Measurements from ENCODE around the gene MRRF.

MRRF gene

GRCh38 chr9:122264360-122265148, at the start of gene MRRF, which contains the start of gene RBM18:
MRRF (plus strand) TSS chr9:122264882; CDS start chr9:122270892, 6,010 bp downstream.
RBM18 (minus strand) TSS chr9:122264840; CDS start chr9:122261492, 3,348 bp downstream.
- DNase-seq = peak; percentile 87

GRCh38 chr9:122215663-122216062, 49.0 kb upstream of the MRRF start:
- DNase-seq = no peak

GRCh38 chr9:122216138-122216797, 48.4 kb upstream of the MRRF start:
- no peak for DNase-seq

GRCh38 chr9:122216798-122217418, 47.8 kb upstream of the MRRF start:
- no peak for DNase-seq

- DNase-seq = no peak
Observed at GRCh38 chr9:122217640-122218039, 47.0 kb upstream of the MRRF start.

GRCh38 chr9:122218071-122218934, 46.4 kb upstream of the MRRF start:
- DNase-seq = no peak

GRCh38 chr9:122218935-122219855, 45.5 kb upstream of the MRRF start:
- DNase-seq = no peak

- no peak for DNase-seq
Observed at GRCh38 chr9:122219856-122220672, 44.6 kb upstream of the MRRF start.

- no peak for DNase-seq
Observed at GRCh38 chr9:122220673-122221182, 44.0 kb upstream of the MRRF start.

- DNase-seq = no peak
Observed at GRCh38 chr9:122221183-122221811, 43.4 kb upstream of the MRRF start.

- no peak for DNase-seq
Observed at GRCh38 chr9:122222791-122223190, 41.9 kb upstream of the MRRF start.

- no peak for DNase-seq
Observed at GRCh38 chr9:122223435-122223834, 41.2 kb upstream of the MRRF start.

- DNase-seq = no peak
Observed at GRCh38 chr9:122225312-122226141, 39.2 kb upstream of the MRRF start.

- no peak for DNase-seq
Observed at GRCh38 chr9:122226142-122226757, 38.4 kb upstream of the MRRF start.

- no peak for DNase-seq
Observed at GRCh38 chr9:122226758-122227574, 37.7 kb upstream of the MRRF start.

GRCh38 chr9:122227575-122227900, 37.1 kb upstream of the MRRF start:
- DNase-seq = no peak

- no peak for DNase-seq
Observed at GRCh38 chr9:122228191-122228567, 36.5 kb upstream of the MRRF start.
